ENCODE results near the gene MORC4.

MORC4 gene

DNA sequence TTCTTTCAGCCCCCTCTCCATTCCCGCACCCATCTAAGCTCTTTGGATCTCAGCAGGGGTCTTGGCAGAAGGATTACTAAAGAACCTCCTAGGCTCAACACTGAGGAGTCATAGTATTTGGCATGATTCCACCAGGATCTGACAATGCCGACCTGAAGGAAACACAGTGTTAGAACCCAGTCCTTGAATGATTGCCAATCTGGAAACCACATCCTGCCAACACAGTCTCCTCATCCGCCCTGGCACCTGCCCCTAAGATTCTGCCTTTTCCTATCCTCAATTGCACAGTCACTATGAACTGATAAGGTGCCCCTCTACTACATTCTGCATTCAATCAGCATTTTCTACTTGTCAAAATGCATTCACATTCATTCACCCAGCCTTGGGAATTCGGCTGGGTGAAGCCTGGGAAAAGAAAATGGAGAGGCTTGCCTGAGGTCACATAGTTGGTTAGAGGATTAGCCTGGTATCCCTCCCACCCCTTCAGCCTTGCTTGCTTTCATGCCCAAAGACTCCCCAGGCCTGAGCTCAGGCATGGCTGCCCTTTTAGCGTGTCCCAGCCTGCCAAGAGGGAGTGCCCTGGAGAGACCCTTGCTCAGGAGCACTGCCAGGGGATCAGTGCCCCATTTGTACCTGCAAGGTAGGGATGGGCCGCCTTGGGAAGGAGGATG is 82.0 kb downstream of the MORC4 start:
- Histone ChIP-seq H3K4me3 (ENCODE audit: low read depth, low read length) (no peak overlapping the region), H3K4me1 (ENCODE audit: control insufficient read depth, insufficient read depth, low read length) (peaks cover 21% of the 10 kb centered on the region), H3K9me3 (ENCODE audit: control insufficient read depth, insufficient read depth, low read depth, low read length) (no peaks in the 10 kb centered on the region), H3K27me3 (ENCODE audit: control insufficient read depth, insufficient read depth, low read length) (peaks cover 51% of the 10 kb centered on the region), H3K9ac (ENCODE audit: low read length) (no peak overlapping the region), H3K27ac (ENCODE audit: low read depth, low read length) (no peak overlapping the region), H3K36me3 (ENCODE audit: control insufficient read depth, insufficient read depth, low read length) (no peaks in the 10 kb centered on the region)

- Histone ChIP-seq H3K27me3 (ENCODE audit: control insufficient read depth, insufficient read depth, low read length) (peaks cover 38% of the 10 kb centered on the region), H3K27ac (ENCODE audit: low read depth, low read length) (no peak overlapping the region), H3K4me1 (ENCODE audit: control insufficient read depth, insufficient read depth, low read length) (no peaks in the 10 kb centered on the region), H3K4me3 (ENCODE audit: low read depth, low read length) (no peak overlapping the region), H3K9ac (ENCODE audit: low read length) (no peak overlapping the region), H3K9me3 (ENCODE audit: control insufficient read depth, insufficient read depth, low read depth, low read length) (no peaks in the 10 kb centered on the region), H3K36me3 (ENCODE audit: control insufficient read depth, insufficient read depth, low read length) (no peaks in the 10 kb centered on the region)
Measured at GRCh38 chrX:106912864-106913263, 87.1 kb downstream of the MORC4 start.

- no peaks in the 10 kb centered on the region for H3K9me3 ChIP-seq (ENCODE audit: control insufficient read depth, insufficient read depth, low read depth, low read length)
- no peaks in the 10 kb centered on the region for H3K36me3 ChIP-seq (ENCODE audit: control insufficient read depth, insufficient read depth, low read length)
- no peak overlapping the region for H3K27ac ChIP-seq (ENCODE audit: low read depth, low read length)
- no peaks in the 10 kb centered on the region; the same call in 1 of the 2 replicates for H3K4me1 ChIP-seq (ENCODE audit: control insufficient read depth, insufficient read depth, low read length)
- no peak overlapping the region for H3K9ac ChIP-seq (ENCODE audit: low read length)
- H3K4me3 ChIP-seq (ENCODE audit: low read depth, low read length): no peak overlapping the region
- peaks cover 46% of the 10 kb centered on the region for H3K27me3 ChIP-seq (ENCODE audit: control insufficient read depth, insufficient read depth, low read length)
Measured at GRCh38 chrX:106906361-106906760, 93.7 kb downstream of the MORC4 start.

DNA sequence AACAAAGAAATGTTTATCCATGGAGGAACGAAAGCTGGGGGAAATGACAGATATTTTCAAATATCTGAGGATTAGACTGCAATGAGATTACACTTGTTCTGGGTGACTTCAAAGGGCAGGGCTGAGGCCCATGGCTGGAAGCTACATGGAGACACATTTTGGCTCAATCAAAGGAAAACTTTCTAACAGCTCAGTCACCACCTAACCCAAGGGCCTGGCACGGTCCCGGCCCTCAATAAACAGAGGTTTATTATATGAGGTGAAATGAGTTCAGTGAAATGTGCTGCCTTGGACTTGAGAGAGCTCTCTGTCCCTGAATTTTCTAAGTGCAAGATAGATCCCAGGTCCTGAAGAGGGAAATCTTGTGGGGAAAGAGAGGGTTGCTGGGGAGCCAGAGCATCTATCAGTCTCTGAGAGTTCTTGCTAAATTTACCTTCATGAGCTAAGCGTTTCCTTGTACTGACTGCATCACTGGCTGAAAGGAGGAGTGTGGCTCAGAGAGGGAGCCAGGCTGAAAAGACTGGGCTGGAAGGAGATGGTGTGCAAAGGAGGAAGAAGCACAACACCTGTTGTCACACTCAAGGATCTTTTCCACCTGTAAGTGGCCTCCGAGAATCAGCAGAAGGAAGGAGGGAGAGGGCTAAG is 94.8 kb downstream of the MORC4 start:
- Histone ChIP-seq H3K27me3 (ENCODE audit: control insufficient read depth, insufficient read depth, low read length) (peaks cover 52% of the 10 kb centered on the region), H3K4me1 (ENCODE audit: control insufficient read depth, insufficient read depth, low read length) (no peaks in the 10 kb centered on the region; the same call in 1 of the 2 replicates)

DNA sequence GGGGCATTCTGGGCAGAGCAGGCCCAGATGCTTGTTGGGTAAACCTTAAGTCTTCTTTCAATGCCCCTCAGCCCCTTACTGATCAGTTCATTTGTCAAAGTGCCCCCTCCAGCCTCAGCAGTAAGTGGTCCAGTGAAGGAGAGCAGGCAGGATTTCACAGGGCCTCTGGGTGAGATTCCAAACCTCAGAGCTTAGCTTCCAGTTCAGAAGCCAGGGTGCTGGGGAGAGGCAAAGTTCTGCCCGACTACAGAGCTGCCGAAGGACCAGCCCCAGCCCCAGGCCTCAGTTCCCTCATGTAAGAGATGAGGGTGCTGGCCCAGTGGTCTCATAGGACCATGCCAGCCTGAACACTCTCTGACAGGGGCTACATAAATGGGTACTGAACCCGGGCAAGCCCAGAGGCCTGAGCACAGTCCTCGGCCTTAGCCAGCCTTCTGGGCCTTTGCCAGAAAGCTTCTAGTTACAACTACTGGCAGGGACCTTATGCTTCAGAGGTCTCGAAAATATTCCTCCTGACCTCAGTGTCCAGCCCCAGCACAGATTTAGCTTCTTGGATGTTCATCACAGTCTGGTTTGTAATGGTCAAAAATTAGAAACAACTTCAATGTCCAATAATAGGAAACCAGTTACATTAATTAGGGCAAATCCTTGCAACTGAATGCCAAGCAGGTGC is 96.0 kb downstream of the MORC4 start:
- no peak overlapping the region for H3K9ac ChIP-seq (ENCODE audit: low read length)
- peaks cover 50% of the 10 kb centered on the region for H3K27me3 ChIP-seq (ENCODE audit: control insufficient read depth, insufficient read depth, low read length)
- H3K4me3 ChIP-seq (ENCODE audit: low read depth, low read length): no peak overlapping the region
- H3K9me3 ChIP-seq (ENCODE audit: control insufficient read depth, insufficient read depth, low read depth, low read length): no peaks in the 10 kb centered on the region
- no peaks in the 10 kb centered on the region for H3K36me3 ChIP-seq (ENCODE audit: control insufficient read depth, insufficient read depth, low read length)
- H3K27ac ChIP-seq (ENCODE audit: low read depth, low read length): no peak overlapping the region
- H3K4me1 ChIP-seq (ENCODE audit: control insufficient read depth, insufficient read depth, low read length): peaks cover 3% of the 10 kb centered on the region; the same call in 1 of the 2 replicates

More for the DNA sequence above, 94.8 kb downstream of the MORC4 start:
- no peak overlapping the region for H3K4me3 ChIP-seq (ENCODE audit: low read depth, low read length)
- no peak overlapping the region for H3K27ac ChIP-seq (ENCODE audit: low read depth, low read length)
- H3K9ac ChIP-seq (ENCODE audit: low read length): no peak overlapping the region
- no peaks in the 10 kb centered on the region for H3K9me3 ChIP-seq (ENCODE audit: control insufficient read depth, insufficient read depth, low read depth, low read length)
- H3K36me3 ChIP-seq (ENCODE audit: control insufficient read depth, insufficient read depth, low read length): no peaks in the 10 kb centered on the region

DNA sequence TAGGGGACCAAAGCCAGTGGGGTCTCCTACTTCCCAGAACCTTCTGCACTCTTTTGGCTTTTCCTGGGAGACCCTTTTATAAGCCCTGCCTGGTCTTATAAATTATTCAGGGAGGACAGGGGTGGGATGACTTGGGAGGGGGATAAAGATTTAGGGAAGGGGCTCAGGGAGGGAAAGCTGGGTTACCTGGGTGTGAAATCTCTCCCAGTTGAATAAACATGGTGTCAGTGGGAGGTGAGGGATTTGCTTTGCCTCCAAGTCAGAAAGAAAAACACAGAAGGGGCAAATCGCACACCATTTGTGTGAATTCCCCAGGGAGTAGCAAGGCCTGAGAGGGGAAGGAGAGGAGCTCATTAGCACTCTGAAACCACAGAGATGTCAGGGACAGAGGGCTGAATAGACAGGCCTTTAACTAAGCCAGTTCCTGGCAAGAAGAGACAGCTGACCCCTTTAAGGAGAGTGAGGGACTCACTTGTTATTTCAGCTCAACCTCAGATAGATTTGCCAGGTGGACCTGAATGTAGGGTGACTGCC is 96.7 kb downstream of the MORC4 start, which contains the start of gene RIPPLY1:
RIPPLY1 (minus strand) TSS at position 51 of the 534 bp plus-strand sequence. CDS start 54 bp downstream, outside the sequence.
- H3K4me1 ChIP-seq (ENCODE audit: control insufficient read depth, insufficient read depth, low read length): peaks cover 7% of the 10 kb centered on the region; the same call in 1 of the 2 replicates
- H3K9me3 ChIP-seq (ENCODE audit: control insufficient read depth, insufficient read depth, low read depth, low read length): no peaks in the 10 kb centered on the region
- no peak within 1 kb of the TSS for H3K4me3 ChIP-seq (ENCODE audit: low read depth, low read length)
- no peak within 1 kb of the TSS for H3K9ac ChIP-seq (ENCODE audit: low read length)
- H3K36me3 ChIP-seq (ENCODE audit: control insufficient read depth, insufficient read depth, low read length): no peaks in the 10 kb centered on the region
- H3K27ac ChIP-seq (ENCODE audit: low read depth, low read length): no peak within 1 kb of the TSS
- H3K27me3 ChIP-seq (ENCODE audit: control insufficient read depth, insufficient read depth, low read length): peaks cover 46% of the 10 kb centered on the region

DNA sequence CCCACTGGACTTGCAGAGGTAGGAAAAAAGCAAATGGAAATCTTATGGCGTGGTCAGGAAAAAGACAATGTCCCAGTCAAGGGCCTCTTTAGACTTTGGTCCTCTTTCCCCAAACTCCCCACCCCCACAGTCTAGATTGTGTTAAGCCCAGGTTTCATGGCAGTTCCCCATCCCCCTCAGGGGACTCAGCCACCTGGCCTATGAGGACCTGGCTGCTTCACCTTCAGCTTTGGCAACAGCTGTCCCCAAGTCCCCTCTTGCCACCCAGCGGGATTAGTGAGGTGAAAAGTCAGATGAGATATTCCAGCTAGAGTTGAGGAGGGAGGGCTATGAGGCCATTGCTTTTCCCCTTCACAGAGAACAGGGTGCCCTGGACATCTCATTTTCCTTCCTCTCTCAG is 97.3 kb downstream of the MORC4 start:
- H3K4me1 ChIP-seq (ENCODE audit: control insufficient read depth, insufficient read depth, low read length): peaks cover 7% of the 10 kb centered on the region; the same call in 1 of the 2 replicates
- H3K27me3 ChIP-seq (ENCODE audit: control insufficient read depth, insufficient read depth, low read length): peaks cover 46% of the 10 kb centered on the region
- H3K36me3 ChIP-seq (ENCODE audit: control insufficient read depth, insufficient read depth, low read length): no peaks in the 10 kb centered on the region
- no peak overlapping the region for H3K9ac ChIP-seq (ENCODE audit: low read length)
- H3K27ac ChIP-seq (ENCODE audit: low read depth, low read length): no peak overlapping the region
- no peak overlapping the region for H3K4me3 ChIP-seq (ENCODE audit: low read depth, low read length)
- H3K9me3 ChIP-seq (ENCODE audit: control insufficient read depth, insufficient read depth, low read depth, low read length): no peaks in the 10 kb centered on the region

- no peak overlapping the region for H3K27ac ChIP-seq (ENCODE audit: low read depth, low read length)
Measured at GRCh38 chrX:106901781-106902219, 98.2 kb downstream of the MORC4 start.

GRCh38 chrX:106901341-106901740 is 98.7 kb downstream of the MORC4 start:
- H3K27ac ChIP-seq (ENCODE audit: low read depth, low read length): no peak overlapping the region
- peaks cover 42% of the 10 kb centered on the region for H3K27me3 ChIP-seq (ENCODE audit: control insufficient read depth, insufficient read depth, low read length)
- H3K4me1 ChIP-seq (ENCODE audit: control insufficient read depth, insufficient read depth, low read length): peaks cover 7% of the 10 kb centered on the region; the same call in 1 of the 2 replicates

More at GRCh38 chrX:106901781-106902219, 98.2 kb downstream of the MORC4 start:
- Histone ChIP-seq H3K4me1 (ENCODE audit: control insufficient read depth, insufficient read depth, low read length) (peaks cover 7% of the 10 kb centered on the region; the same call in 1 of the 2 replicates), H3K27me3 (ENCODE audit: control insufficient read depth, insufficient read depth, low read length) (peaks cover 43% of the 10 kb centered on the region), H3K9me3 (ENCODE audit: control insufficient read depth, insufficient read depth, low read depth, low read length) (no peaks in the 10 kb centered on the region), H3K4me3 (ENCODE audit: low read depth, low read length) (no peak overlapping the region), H3K9ac (ENCODE audit: low read length) (no peak overlapping the region), H3K36me3 (ENCODE audit: control insufficient read depth, insufficient read depth, low read length) (no peaks in the 10 kb centered on the region)

DNA sequence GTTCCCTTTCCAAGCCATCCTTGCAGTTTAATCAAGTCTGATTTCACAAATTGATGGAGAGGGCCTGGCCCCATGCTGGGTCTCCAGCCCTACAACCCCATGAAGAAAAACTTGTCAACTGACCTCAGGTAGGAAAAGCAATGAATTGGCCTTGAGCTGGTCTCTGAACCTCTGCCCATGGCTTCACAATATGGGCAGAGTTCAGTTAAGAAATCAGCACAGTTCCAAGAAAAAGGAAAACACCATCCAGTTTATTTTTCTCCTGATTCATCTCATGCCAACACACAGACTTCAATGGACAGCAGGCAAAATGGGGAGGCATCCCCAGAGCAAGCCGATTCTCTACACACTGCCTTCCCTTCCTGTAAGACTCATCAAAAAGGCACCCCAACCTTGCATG is 100.2 kb downstream of the MORC4 start:
- Histone ChIP-seq H3K9ac (ENCODE audit: low read length) (no peak overlapping the region), H3K27ac (ENCODE audit: low read depth, low read length) (no peak overlapping the region), H3K36me3 (ENCODE audit: control insufficient read depth, insufficient read depth, low read length) (no peaks in the 10 kb centered on the region), H3K4me1 (ENCODE audit: control insufficient read depth, insufficient read depth, low read length) (peaks cover 10% of the 10 kb centered on the region), H3K27me3 (ENCODE audit: control insufficient read depth, insufficient read depth, low read length) (peaks cover 32% of the 10 kb centered on the region), H3K4me3 (ENCODE audit: low read depth, low read length) (no peak overlapping the region), H3K9me3 (ENCODE audit: control insufficient read depth, insufficient read depth, low read depth, low read length) (no peaks in the 10 kb centered on the region)

More at GRCh38 chrX:106901341-106901740, 98.7 kb downstream of the MORC4 start:
- H3K4me3 ChIP-seq (ENCODE audit: low read depth, low read length): no peak overlapping the region
- no peaks in the 10 kb centered on the region for H3K9me3 ChIP-seq (ENCODE audit: control insufficient read depth, insufficient read depth, low read depth, low read length)
- no peaks in the 10 kb centered on the region for H3K36me3 ChIP-seq (ENCODE audit: control insufficient read depth, insufficient read depth, low read length)
- H3K9ac ChIP-seq (ENCODE audit: low read length): no peak overlapping the region

All from HUES6 (cell line).